GM13976 (cell line): ENCODE data around the gene MID1.

ENCODE experiments used
- DNase-seq: peaks from one replicate; pipeline ENCODE4 v3.0.0; 2012; ENCODE audit warnings: low spot score
- CTCF ChIP-seq: IDR thresholded peaks from 2 replicates; pipeline ENCODE4 v1.5.1; 2012; ENCODE audit warnings: borderline replicate concordance, mild to moderate bottlenecking; ENCODE audit not compliant: insufficient read depth; ENCODE audit errors: extremely low read depth, missing control alignments, control extremely low read depth
- in situ Hi-C: fragments of 300-500 bp; cut with MboI; formaldehyde crosslinking; loops from one replicate; pipeline ENCODE4 v1.12.0; 2022; ENCODE audit warnings: low sequenced_read_pairs, mixed read lengths, inconsistent platforms; ENCODE audit not compliant: unreplicated experiment

MID1 gene

GRCh38 chrX:10453945-10454344 lies 166.4 kb downstream of the MID1 start:
- DNase-seq: no peak
- TF ChIP-seq CTCF: no peak
- in situ Hi-C loops: no loop called here

- in situ Hi-C loops: no loop called here
- no peak for TF ChIP-seq CTCF
- no peak for DNase-seq
These were observed 169.4 kb downstream of the MID1 start for GRCh38 chrX:10450959-10451355.

GRCh38 chrX:10450229-10450958 lies 170.0 kb downstream of the MID1 start:
- in situ Hi-C loops: no loop called here
- no peak for TF ChIP-seq CTCF
- DNase-seq: no peak

- DNase-seq: no peak
These were observed 172.7 kb downstream of the MID1 start for GRCh38 chrX:10447564-10448214.

GRCh38 chrX:10444204-10444603 lies 176.2 kb downstream of the MID1 start:
- in situ Hi-C loops: no loop called here
- no peak for DNase-seq
- TF ChIP-seq CTCF: no peak

More at GRCh38 chrX:10447564-10448214, 172.7 kb downstream of the MID1 start:
- TF ChIP-seq CTCF: no peak
- in situ Hi-C loops: no loop called here

- no peak for DNase-seq
- in situ Hi-C loops: no loop called here
- TF ChIP-seq CTCF: no peak
These were observed 178.9 kb downstream of the MID1 start for GRCh38 chrX:10441464-10441863.
